Measurements from ENCODE around the gene OR2V1.
"Not testable (repeated sequence)": the region's sequence is repeated elsewhere in the genome, so short reads cannot be mapped to it uniquely, and the experiment has no call there.

The OR2V1 gene

GRCh38 chr5:181170996-181171395 lies 40.0 kb upstream of the OR2V1 start:
- H3K4me1 Mint-ChIP-seq, result peaks cover 36% of the 10 kb centered on the region
- peaks cover 2% of the 10 kb centered on the region for H3K9me3 Mint-ChIP-seq
- peak overlapping the region; percentile 80 for H3K4me3 Mint-ChIP-seq
- H3K27me3 Mint-ChIP-seq (ENCODE audit: low read depth, poor library complexity), result peaks cover 100% of the 10 kb centered on the region
- TF ChIP-seq CTCF (IDR thresholded peaks at IDR 0.05), result no peak
- no peak overlapping the region for H3K27ac Mint-ChIP-seq
- DNase-seq, result no peak
- H3K36me3 Mint-ChIP-seq (ENCODE audit: low read depth), result no peaks in the 10 kb centered on the region

- Mint-ChIP-seq H3K27ac (no peak overlapping the region), H3K9me3 (peaks cover 9% of the 10 kb centered on the region), H3K36me3 (ENCODE audit: low read depth) (no peaks in the 10 kb centered on the region), H3K27me3 (ENCODE audit: low read depth, poor library complexity) (peaks cover 100% of the 10 kb centered on the region), H3K4me3 (peak overlapping the region; percentile 80), H3K4me1 (peaks cover 36% of the 10 kb centered on the region)
- no peak for TF ChIP-seq CTCF (IDR thresholded peaks at IDR 0.05)
- peak; percentile 49 for DNase-seq
Measured at GRCh38 chr5:181170237-181170825, 39.4 kb upstream of the OR2V1 start.

GRCh38 chr5:181169459-181170236 lies 38.7 kb upstream of the OR2V1 start:
- H3K9me3 Mint-ChIP-seq, result peaks cover 10% of the 10 kb centered on the region
- H3K4me3 Mint-ChIP-seq, result peak overlapping the region; percentile 80
- H3K27me3 Mint-ChIP-seq (ENCODE audit: low read depth, poor library complexity), result peaks cover 100% of the 10 kb centered on the region
- not testable (repeated sequence) for H3K27ac Mint-ChIP-seq; H3K36me3 Mint-ChIP-seq (ENCODE audit: low read depth)
- DNase-seq, result peak; percentile 87
- peaks cover 36% of the 10 kb centered on the region for H3K4me1 Mint-ChIP-seq

- Mint-ChIP-seq H3K4me3 (peak overlapping the region; percentile 80), H3K27me3 (ENCODE audit: low read depth, poor library complexity) (peaks cover 100% of the 10 kb centered on the region), H3K27ac (no peak overlapping the region), H3K4me1 (peaks cover 39% of the 10 kb centered on the region), H3K9me3 (peaks cover 10% of the 10 kb centered on the region), H3K36me3 (ENCODE audit: low read depth) (no peaks in the 10 kb centered on the region)
- no peak for TF ChIP-seq CTCF (IDR thresholded peaks at IDR 0.05)
- no peak for DNase-seq
Measured at GRCh38 chr5:181168595-181169118, 37.7 kb upstream of the OR2V1 start.

GRCh38 chr5:181167814-181168488 lies 37.0 kb upstream of the OR2V1 start:
- H3K27ac Mint-ChIP-seq, result no peak overlapping the region
- DNase-seq, result peak; percentile 85

More at GRCh38 chr5:181167814-181168488, 37.0 kb upstream of the OR2V1 start:
- Mint-ChIP-seq H3K4me1 (peaks cover 37% of the 10 kb centered on the region), H3K9me3 (peaks cover 10% of the 10 kb centered on the region), H3K4me3 (peak overlapping the region; percentile 80), H3K27me3 (ENCODE audit: low read depth, poor library complexity) (peaks cover 100% of the 10 kb centered on the region), H3K36me3 (ENCODE audit: low read depth) (no peaks in the 10 kb centered on the region)
- peak; percentile 67 for TF ChIP-seq CTCF (IDR thresholded peaks at IDR 0.05)
